GM12873 (cell line): ENCODE measurements around the gene XPO6.

Experiments
- TF ChIP-seq, protein P1 (sequence below): IDR thresholded peaks from 2 replicates; pipeline ENCODE4 v1.5.1; 2012; ENCODE audit warnings: low read depth, mild to moderate bottlenecking, moderate library complexity, low read length, control low read depth; ENCODE audit not compliant: insufficient read depth; ENCODE audit errors: missing control alignments

Gene XPO6

DNA sequence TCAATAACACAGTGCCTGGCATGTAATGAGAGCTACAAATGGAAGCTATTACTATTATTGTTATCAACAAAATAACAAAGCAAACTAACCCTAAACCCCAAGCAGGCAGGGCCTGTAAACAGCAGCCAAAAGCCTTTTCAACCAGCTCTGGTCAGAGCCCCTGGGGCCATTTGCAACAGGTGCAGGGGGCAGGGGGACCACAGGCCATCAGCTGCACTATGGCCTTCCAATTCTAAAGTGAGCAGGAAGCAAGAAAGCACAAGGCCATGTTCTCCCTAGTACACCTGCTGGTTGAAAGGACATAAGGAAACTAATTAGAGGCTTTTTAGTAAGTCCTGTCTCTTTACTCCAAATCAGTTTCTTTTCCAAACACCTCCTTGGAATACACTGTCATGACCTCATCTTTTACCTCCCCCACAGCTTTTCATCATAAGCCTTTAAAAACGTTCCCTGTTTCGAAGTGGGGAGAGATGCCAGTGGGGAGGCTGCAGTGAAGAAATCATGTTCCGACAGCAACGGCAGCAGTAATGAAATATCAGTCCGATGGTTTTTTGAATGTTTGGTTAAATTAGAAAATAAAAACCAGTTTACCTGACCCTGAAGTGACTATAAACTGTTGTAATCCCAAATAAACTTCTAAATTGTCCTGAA, 79.9 kb downstream of the XPO6 start:
- TF ChIP-seq, protein P1, sequence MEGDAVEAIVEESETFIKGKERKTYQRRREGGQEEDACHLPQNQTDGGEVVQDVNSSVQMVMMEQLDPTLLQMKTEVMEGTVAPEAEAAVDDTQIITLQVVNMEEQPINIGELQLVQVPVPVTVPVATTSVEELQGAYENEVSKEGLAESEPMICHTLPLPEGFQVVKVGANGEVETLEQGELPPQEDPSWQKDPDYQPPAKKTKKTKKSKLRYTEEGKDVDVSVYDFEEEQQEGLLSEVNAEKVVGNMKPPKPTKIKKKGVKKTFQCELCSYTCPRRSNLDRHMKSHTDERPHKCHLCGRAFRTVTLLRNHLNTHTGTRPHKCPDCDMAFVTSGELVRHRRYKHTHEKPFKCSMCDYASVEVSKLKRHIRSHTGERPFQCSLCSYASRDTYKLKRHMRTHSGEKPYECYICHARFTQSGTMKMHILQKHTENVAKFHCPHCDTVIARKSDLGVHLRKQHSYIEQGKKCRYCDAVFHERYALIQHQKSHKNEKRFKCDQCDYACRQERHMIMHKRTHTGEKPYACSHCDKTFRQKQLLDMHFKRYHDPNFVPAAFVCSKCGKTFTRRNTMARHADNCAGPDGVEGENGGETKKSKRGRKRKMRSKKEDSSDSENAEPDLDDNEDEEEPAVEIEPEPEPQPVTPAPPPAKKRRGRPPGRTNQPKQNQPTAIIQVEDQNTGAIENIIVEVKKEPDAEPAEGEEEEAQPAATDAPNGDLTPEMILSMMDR = no peak

- TF ChIP-seq, protein P1 = no peak
Measured at GRCh38 chr16:28131181-28131580, 80.6 kb downstream of the XPO6 start.

DNA sequence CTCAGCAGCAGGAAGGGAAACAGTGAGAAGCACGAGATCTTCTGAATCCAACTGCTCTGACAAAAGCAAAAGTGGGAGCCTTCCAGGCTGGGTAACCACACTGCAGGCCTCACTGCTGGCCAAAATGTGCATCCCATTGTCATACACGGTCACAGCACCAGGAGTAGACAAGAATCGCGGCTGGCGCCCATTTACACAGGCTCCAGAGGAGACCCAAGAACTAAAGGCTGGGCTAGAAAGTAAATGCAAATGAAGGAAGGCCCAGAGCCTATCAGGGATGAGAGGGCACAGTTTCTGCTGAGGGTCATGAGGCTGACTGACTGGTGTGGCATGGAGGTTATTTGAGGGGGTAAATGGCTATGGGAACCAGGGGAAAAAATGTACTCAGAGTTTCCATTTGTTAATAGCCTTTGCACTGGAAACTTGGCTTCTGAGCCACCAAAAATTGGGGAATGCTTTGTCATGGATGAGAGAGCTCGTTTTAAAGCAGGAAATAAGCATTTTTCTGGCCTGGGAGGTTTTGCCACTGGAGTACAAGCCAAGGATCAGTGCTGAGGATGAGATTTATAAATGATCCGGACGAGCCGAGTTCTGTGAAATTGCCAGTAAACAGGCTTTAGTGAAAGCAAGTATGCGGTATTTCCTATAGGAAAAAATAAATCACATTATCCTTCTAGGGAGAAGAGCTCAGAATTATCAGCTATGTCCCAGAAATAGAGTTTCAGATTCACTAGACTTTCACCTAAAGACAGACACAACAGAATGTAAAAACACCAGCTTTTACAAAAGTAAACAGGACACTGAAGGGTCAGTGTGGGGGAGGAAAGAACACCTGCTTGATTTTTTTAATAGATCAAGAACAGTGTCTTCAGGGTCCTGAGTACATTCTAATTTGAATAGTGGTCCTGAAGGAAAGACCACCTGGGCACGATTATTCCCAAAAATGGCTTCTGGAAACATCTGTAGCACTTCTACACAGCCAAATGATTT, 81.4 kb downstream of the XPO6 start:
- TF ChIP-seq, protein P1 = no peak

- TF ChIP-seq, protein P1 = no peak
Measured at GRCh38 chr16:28126684-28127620, 84.8 kb downstream of the XPO6 start.

DNA sequence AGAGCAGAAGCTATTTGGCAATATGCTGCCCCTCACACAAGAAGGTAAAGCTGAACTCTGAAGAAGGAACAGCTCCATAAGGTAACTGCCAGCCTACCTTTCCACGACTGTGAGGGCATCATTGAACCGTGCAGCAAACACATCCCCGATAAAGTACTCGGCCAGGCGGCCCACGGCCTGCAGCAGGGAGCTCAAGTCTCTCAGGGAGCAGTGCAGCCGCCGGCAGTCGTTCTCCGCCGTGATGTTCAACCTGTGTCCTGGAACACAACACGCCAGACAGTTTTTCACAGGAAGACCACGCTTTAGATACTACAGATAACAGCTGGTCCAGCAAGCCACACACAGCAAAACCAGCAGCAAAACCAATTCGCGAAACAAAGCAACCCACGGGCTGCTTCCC, 86.2 kb downstream of the XPO6 start:
- TF ChIP-seq, protein P1 = no peak

- TF ChIP-seq, protein P1 = no peak
Measured at GRCh38 chr16:28121527-28121926, 90.2 kb downstream of the XPO6 start.
